ENCODE data around the gene FAM168A.

FAM168A gene

DNA sequence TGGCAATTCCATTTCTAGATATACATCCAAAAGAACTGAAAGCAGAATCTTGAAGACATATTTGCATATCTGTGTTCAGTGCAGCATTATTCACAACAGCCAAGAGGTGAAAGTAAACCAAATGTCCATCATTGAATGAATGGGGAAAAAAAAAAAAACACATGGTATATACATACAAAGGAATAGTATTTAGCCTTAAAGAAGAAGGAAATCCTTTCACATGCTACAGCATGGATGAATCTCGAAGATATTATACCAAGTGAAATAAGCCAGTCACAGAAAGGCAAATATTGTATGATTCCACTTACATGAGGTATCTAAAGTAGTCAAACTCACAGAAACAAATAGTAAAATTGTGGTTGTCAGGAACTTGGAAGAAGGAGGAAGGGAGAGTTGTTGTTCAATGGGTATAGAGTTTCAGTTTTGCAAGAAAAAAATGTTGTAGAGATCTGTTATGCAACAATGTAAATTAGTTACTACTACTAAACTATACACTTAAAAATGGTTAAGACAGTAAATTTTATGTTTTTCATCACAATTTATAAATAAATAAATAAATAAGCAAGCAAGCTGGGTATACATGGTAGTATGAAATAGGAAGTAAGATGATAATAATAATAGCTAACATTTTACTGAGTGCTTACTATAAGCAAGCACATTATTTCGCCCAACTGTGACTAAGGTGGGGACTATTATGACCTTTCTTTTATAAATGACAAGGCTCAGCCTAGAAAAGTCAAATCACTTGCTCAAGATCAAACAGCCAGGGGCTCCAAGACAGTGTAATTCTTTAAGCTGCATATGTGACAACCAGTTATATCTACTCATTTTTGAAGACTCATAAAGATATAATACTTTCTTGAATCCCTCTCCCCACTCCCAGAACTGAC is 50.0 kb downstream of the FAM168A start:
- DNase-seq (ENCODE audit: low read depth), result no peak
- no peak overlapping the region for H3K4me3 ChIP-seq (ENCODE audit: low read length)
- no peak for TF ChIP-seq CTCF (conservative IDR thresholded peaks at IDR 0.05; ENCODE audit: low read depth, low read length)

DNA sequence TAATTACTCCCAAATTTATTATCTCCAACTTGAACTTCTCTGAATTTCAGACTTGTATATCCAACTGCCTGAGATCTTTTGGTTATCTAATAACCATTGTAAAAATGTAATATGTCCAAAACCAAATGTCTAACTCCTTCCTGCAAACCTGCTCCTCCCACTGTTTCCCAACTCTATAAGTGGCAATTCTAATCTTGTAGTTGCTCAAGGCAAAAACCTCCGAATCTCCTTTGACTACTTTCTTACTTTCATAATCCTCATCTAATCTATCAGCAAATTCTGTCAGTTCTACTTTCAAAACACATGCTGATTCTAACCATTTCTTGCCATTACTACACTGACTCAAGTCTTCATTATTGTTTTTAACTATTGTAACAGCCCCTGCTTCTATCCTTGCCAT is 55.7 kb downstream of the FAM168A start:
- DNase-seq (ENCODE audit: low read depth), result no peak
- H3K4me3 ChIP-seq (ENCODE audit: low read length), result no peak overlapping the region
- TF ChIP-seq CTCF (conservative IDR thresholded peaks at IDR 0.05; ENCODE audit: low read depth, low read length), result no peak

GRCh38 chr11:73539506-73540084 is 58.3 kb downstream of the FAM168A start:
- H3K4me3 ChIP-seq (ENCODE audit: low read length), result no peak overlapping the region
- no peak for DNase-seq (ENCODE audit: low read depth)
- no peak for TF ChIP-seq CTCF (conservative IDR thresholded peaks at IDR 0.05; ENCODE audit: low read depth, low read length)

DNA sequence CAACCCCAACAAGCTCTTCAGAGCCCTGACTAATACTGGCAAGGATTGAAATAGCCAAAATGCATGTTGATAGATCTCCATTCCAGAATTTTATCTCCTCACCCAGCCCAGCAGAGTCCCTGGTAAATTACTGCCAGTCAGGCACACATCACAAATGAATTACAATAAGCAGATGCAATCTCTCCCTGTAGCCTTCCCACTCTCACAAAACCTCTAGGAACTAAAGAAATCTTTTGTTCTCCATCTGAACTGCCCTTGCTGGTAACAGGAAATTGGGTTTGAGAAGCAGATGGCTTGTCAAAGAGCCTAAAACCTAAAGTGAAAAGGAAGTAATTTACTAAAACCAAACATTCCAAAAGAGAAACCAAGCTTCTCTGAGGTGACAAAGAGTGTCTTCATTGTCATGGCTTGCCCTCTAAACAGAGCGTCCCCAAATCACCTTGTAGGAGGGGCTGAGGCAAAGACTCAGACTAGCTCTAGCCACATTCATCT is 59.5 kb downstream of the FAM168A start:
- no peak overlapping the region for H3K4me3 ChIP-seq (ENCODE audit: low read length)
- DNase-seq (ENCODE audit: low read depth), result no peak
- no peak for TF ChIP-seq CTCF (conservative IDR thresholded peaks at IDR 0.05; ENCODE audit: low read depth, low read length)

DNA sequence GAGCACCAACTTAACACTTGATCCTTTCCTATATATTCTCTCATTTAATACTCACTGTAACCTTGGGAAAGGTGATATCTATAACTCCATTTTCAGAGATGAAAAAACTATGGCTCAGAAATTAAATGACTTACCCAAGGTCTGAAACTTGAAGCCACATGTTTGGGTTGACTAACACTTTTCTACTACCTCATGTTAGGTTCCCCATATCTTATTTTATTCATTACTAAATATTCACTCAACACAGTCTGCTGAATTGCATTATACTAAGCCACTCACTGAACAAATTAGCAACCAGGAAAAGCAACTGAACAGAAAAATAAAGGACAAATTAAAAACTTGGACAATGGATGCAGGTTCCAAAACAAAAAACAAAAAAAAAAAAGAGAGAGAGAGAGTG is 59.9 kb downstream of the FAM168A start:
- DNase-seq (ENCODE audit: low read depth), result no peak
- no peak overlapping the region for H3K4me3 ChIP-seq (ENCODE audit: low read length)
- no peak for TF ChIP-seq CTCF (conservative IDR thresholded peaks at IDR 0.05; ENCODE audit: low read depth, low read length)

GRCh38 chr11:73536961-73537360 is 61.0 kb downstream of the FAM168A start:
- TF ChIP-seq CTCF (conservative IDR thresholded peaks at IDR 0.05; ENCODE audit: low read depth, low read length), result no peak
- H3K4me3 ChIP-seq (ENCODE audit: low read length), result no peak overlapping the region
- no peak for DNase-seq (ENCODE audit: low read depth)

GRCh38 chr11:73532310-73532709 is 65.6 kb downstream of the FAM168A start:
- no peak for TF ChIP-seq CTCF (conservative IDR thresholded peaks at IDR 0.05; ENCODE audit: low read depth, low read length)
- no peak for DNase-seq (ENCODE audit: low read depth)

More at GRCh38 chr11:73532310-73532709, 65.6 kb downstream of the FAM168A start:
- no peak overlapping the region for H3K4me3 ChIP-seq (ENCODE audit: low read length)
